Testis (tissue), 3 donors: ENCODE results near the gene TMEM30B. TPM values are rescaled to one million over a fixed set of nuclear protein-coding genes. Genes with fewer than 3 reads are reported as not detected.

Experiments used
- DNase-seq: peaks from one replicate; pipeline ENCODE4 v3.0.0-alpha.2; 2019
- H3K27ac ChIP-seq, 2 donors: fragments of 200-600 bp; sonication (generic); one replicate each; pipeline ENCODE4 v1.5.1; 2019
- H3K27me3 ChIP-seq: fragments of 200-600 bp; sonication (generic); one replicate; pipeline ENCODE4 v1.5.1; 2019
- H3K36me3 ChIP-seq: fragments of 200-600 bp; sonication (generic); one replicate; pipeline ENCODE4 v1.5.1; 2017; ENCODE audit warnings: low read depth; ENCODE audit errors: missing control alignments
- H3K4me1 ChIP-seq: fragments of 200-600 bp; sonication (generic); one replicate; pipeline ENCODE4 v1.5.1; 2019
- H3K4me3 ChIP-seq, 2 donors: fragments of 200-600 bp; sonication (generic); one replicate each; pipeline ENCODE4 v1.5.1; 2017 to 2019
- H3K9me3 ChIP-seq: fragments of 200-600 bp; sonication (generic); one replicate; pipeline ENCODE4 v1.5.1; 2017
- CTCF ChIP-seq, 3 experiments: fragments of 450-650 bp in 2 of 3; fragments of 200-600 bp in 1 of 3; sonication (generic) in 1 of 3; IDR thresholded peaks; one replicate each; pipeline ENCODE4 v1.5.1; 2016 to 2019; ENCODE audit warnings: antibody characterized with exemption in 3 of 3, mild to moderate bottlenecking in 2 of 3, moderate library complexity in 1 of 3
- POLR2A ChIP-seq: fragments of 450-650 bp; IDR thresholded peaks from one replicate; pipeline ENCODE4 v1.6.1; 2017; ENCODE audit warnings: antibody characterized with exemption, mild to moderate bottlenecking, moderate library complexity
- WGBS, 2 donors: methylation state at CpG; one replicate each; pipeline ENCODE4 v1.1.5; 2018; 5-methylcytosine and 5-hydroxymethylcytosine counted together
- intact Hi-C: fragments of 100-400 bp; cut with DNase I; formaldehyde crosslinking; loops from one replicate; pipeline ENCODE4 v1.15.1; 2023; ENCODE audit warnings: low total_unique reads
- polyA plus RNA-seq: library from polyadenylated mRNA; stranded (reverse); fragments of 350-450 nt; fragmentation: Illumina TruSeq; extraction: RNeasy Lipid Tissue Mini Kit (QIAGEN cat#74804); gene quantifications from one replicate; pipeline ENCODE4 v1.2.3, GENCODE V29; 2014; ENCODE audit warnings: low read depth, low replicate concordance; ENCODE audit not compliant: insufficient read depth
- total RNA-seq, 2 donors: library from RNA; depleted of rRNA; stranded (reverse); fragments of >200 nt; gene quantifications; one replicate each; pipeline ENCODE4 v1.2.3, GENCODE V29; 2016

Gene TMEM30B
- total and polyA plus RNA-seq, 3 donors from 2014 or later: 5.9 to 11.4 (median 8.9) TPM

- WGBS, 2 donors: 53 to 55% methylated on average over 4 of the region's 4 CpGs
- H3K27me3 ChIP-seq: no peaks in the 10 kb centered on the region
Measured at GRCh38 chr14:61270714-61271113, 10.4 kb downstream of the TMEM30B start.

GRCh38 chr14:61269321-61270083 is 11.6 kb downstream of the TMEM30B start:
- intact Hi-C loops: no loop called here
- H3K36me3 ChIP-seq: no peaks in the 10 kb centered on the region
- peak overlapping the region in 1 of 2 donors; percentile 29 for H3K4me3 ChIP-seq
- TF ChIP-seq POLR2A (no peak), CTCF (IDR thresholded peaks at IDR 0.05) (peak; percentile 61 to 79 (median 75))
- no peaks in the 10 kb centered on the region for H3K9me3 ChIP-seq
- DNase-seq: peak; percentile 92
- no peaks in the 10 kb centered on the region for H3K27me3 ChIP-seq
- H3K27ac ChIP-seq: no peak overlapping the region
- H3K4me1 ChIP-seq: peaks cover 12% of the 10 kb centered on the region
- 7 to 8% methylated on average over 21 of the region's 21 CpGs for WGBS, 2 donors

More at GRCh38 chr14:61270714-61271113, 10.4 kb downstream of the TMEM30B start:
- intact Hi-C loops: no loop called here
- Histone ChIP-seq H3K27ac (no peak overlapping the region), H3K9me3 (no peaks in the 10 kb centered on the region), H3K4me3 (no peak overlapping the region), H3K4me1 (peaks cover 12% of the 10 kb centered on the region), H3K36me3 (no peaks in the 10 kb centered on the region)
- TF ChIP-seq POLR2A (no peak), CTCF (IDR thresholded peaks at IDR 0.05) (no peak)
- no peak for DNase-seq

GRCh38 chr14:61268812-61269211 is 12.3 kb downstream of the TMEM30B start:
- Histone ChIP-seq H3K4me1 (peaks cover 12% of the 10 kb centered on the region), H3K9me3 (no peaks in the 10 kb centered on the region), H3K27me3 (no peaks in the 10 kb centered on the region), H3K4me3 (no peak overlapping the region), H3K36me3 (no peaks in the 10 kb centered on the region), H3K27ac (no peak overlapping the region)
- DNase-seq: no peak
- 45 to 50% methylated on average over 1 of the region's 1 CpG for WGBS, 2 donors
- TF ChIP-seq CTCF (IDR thresholded peaks at IDR 0.05) (no peak), POLR2A (no peak)
- intact Hi-C loops: no loop called here

GRCh38 chr14:61266891-61267740 is 14.0 kb downstream of the TMEM30B start:
- Histone ChIP-seq H3K4me1 (peaks cover 12% of the 10 kb centered on the region), H3K4me3 (no peak overlapping the region), H3K27me3 (no peaks in the 10 kb centered on the region), H3K27ac (no peak overlapping the region), H3K9me3 (no peaks in the 10 kb centered on the region), H3K36me3 (no peaks in the 10 kb centered on the region)
- TF ChIP-seq CTCF (IDR thresholded peaks at IDR 0.05) (no peak), POLR2A (no peak)
- no peak for DNase-seq
- intact Hi-C loops: no loop called here
- WGBS, 2 donors: 51 to 56% methylated on average over 11 of the region's 11 CpGs
